Articular chondrocyte of knee joint (primary cell): ENCODE data around the gene TRIM34. TPM values are rescaled to one million over a fixed set of nuclear protein-coding genes. Genes with fewer than 3 reads are reported as not detected.

Source experiments
- total RNA-seq: library from RNA; depleted of rRNA; stranded (reverse); fragments of >200 nt; gene quantifications from 2 replicates; pipeline ENCODE4 v1.2.3, GENCODE V29; 2012

The TRIM34 gene
- 12.3 and 15.6 TPM in 2 replicates for total RNA-seq

GRCh38 chr11:5624489-5625279, at the start of gene TRIM34:
TRIM34 (plus strand) TSS chr11:5625001; CDS start chr11:5632332, 7,331 bp downstream.

GRCh38 chr11:5580577-5580976, 44.2 kb upstream of the TRIM34 start, which contains the start of gene OR52B6:
OR52B6 (plus strand) TSS chr11:5580877; CDS start chr11:5580877, 0 bp downstream.

GRCh38 chr11:5596607-5597201, 28.1 kb upstream of the TRIM34 start, which contains the start of gene TRIM6:
TRIM6 (plus strand) TSS chr11:5596637; CDS start chr11:5596898, 261 bp downstream.

GRCh38 chr11:5684646-5685362, 60.0 kb downstream of the TRIM34 start, which contains the start of gene TRIM5:
TRIM5 (minus strand) TSS chr11:5685074; CDS start chr11:5680177, 4,897 bp downstream.

GRCh38 chr11:5689551-5689983, 64.8 kb downstream of the TRIM34 start, which contains the start of gene TRIM22:
TRIM22 (plus strand) TSS chr11:5689790; CDS start chr11:5696233, 6,443 bp downstream.

Other genes starting within 250 kb of the TRIM34 start
- gene OR51M1, start 241.2 kb upstream of the TRIM34 start, total RNA-seq, result not detected in 2 replicates
- not detected in 2 replicates for gene OR51Q1, start 202.9 kb upstream of the TRIM34 start, total RNA-seq
- 0.22 TPM in 1 of 2 replicates, not detected in the other for gene OR51I1, start 183.5 kb upstream of the TRIM34 start, total RNA-seq
- gene OR51I2, start 175.7 kb upstream of the TRIM34 start, total RNA-seq, result not detected in 2 replicates
- gene OR52D1, start 136.3 kb upstream of the TRIM34 start, total RNA-seq, result not detected in 2 replicates
- 0.11 and 0.13 TPM in 2 replicates for gene UBQLN3, start 115.0 kb upstream of the TRIM34 start, total RNA-seq
- 0.39 and 0.65 TPM in 2 replicates for gene UBQLNL, start 108.3 kb upstream of the TRIM34 start, total RNA-seq
- 0.65 and 1.0 TPM in 2 replicates for gene OR52H1, start 76.5 kb upstream of the TRIM34 start, total RNA-seq
- not detected in 2 replicates for gene OR52B6, start 44.1 kb upstream of the TRIM34 start, total RNA-seq
- 9.4 and 9.7 TPM in 2 replicates for gene TRIM6, start 28.4 kb upstream of the TRIM34 start, total RNA-seq
- 31.6 and 35.8 TPM in 2 replicates for gene TRIM5, start 60.1 kb downstream of the TRIM34 start, total RNA-seq
- 39.1 and 76.3 TPM in 2 replicates for gene TRIM22, start 64.8 kb downstream of the TRIM34 start, total RNA-seq
- under 0.01 TPM in 1 of 2 replicates, not detected in the other for gene OR56B1, start 111.4 kb downstream of the TRIM34 start, total RNA-seq
- not detected in 2 replicates for gene OR52N4, start 129.2 kb downstream of the TRIM34 start, total RNA-seq
- not detected in 2 replicates for gene OR52N5, start 158.4 kb downstream of the TRIM34 start, total RNA-seq
- gene OR52N1, start 166.3 kb downstream of the TRIM34 start, total RNA-seq, result not detected in 2 replicates
- gene OR52N2, start 183.9 kb downstream of the TRIM34 start, total RNA-seq, result not detected in 2 replicates
- gene OR52E6, start 216.9 kb downstream of the TRIM34 start, total RNA-seq, result not detected in 2 replicates
- not detected in 2 replicates for gene OR52E8, start 232.7 kb downstream of the TRIM34 start, total RNA-seq